Thymus (tissue), 11 donors: ENCODE results near the gene RANBP17. TPM values are rescaled to one million over a fixed set of nuclear protein-coding genes. Genes with fewer than 3 reads are reported as not detected.

Experiments
- DNase-seq, 9 donors: peaks; one replicate each; pipeline ENCODE4 v3.0.0-alpha.2; 2013; ENCODE audit warnings: low spot score in 9 of 9, low read depth in 6 of 9, missing footprints in 1 of 9
- H3K27ac ChIP-seq, 2 donors: one replicate each; pipeline ENCODE4 v1.5.1; 2013; ENCODE audit warnings: control low read depth in 1 of 2, low read depth in 1 of 2, low read length in 1 of 2, mild to moderate bottlenecking in 1 of 2, moderate library complexity in 1 of 2
- H3K27me3 ChIP-seq, 2 donors: one replicate each; pipeline ENCODE4 v1.5.1; 2013; ENCODE audit warnings: low read length in 1 of 2; ENCODE audit not compliant: control insufficient read depth in 2 of 2, insufficient read depth in 1 of 2
- H3K36me3 ChIP-seq, 2 donors: one replicate each; pipeline ENCODE4 v1.5.1; 2013; ENCODE audit warnings: low read length in 1 of 2, mild to moderate bottlenecking in 1 of 2, moderate library complexity in 1 of 2; ENCODE audit not compliant: control insufficient read depth in 2 of 2, insufficient read depth in 2 of 2
- H3K4me1 ChIP-seq, 2 donors: one replicate each; pipeline ENCODE4 v1.5.1; 2013; ENCODE audit warnings: low read length in 2 of 2; ENCODE audit not compliant: control insufficient read depth in 2 of 2, insufficient read depth in 2 of 2
- H3K4me3 ChIP-seq, 2 donors: one replicate each; pipeline ENCODE4 v1.5.1; 2013; ENCODE audit warnings: low read length in 2 of 2, control low read depth in 1 of 2, mild to moderate bottlenecking in 1 of 2
- H3K9me3 ChIP-seq, 2 donors: one replicate each; pipeline ENCODE4 v1.5.1; 2013; ENCODE audit warnings: low read length in 1 of 2, mild to moderate bottlenecking in 1 of 2; ENCODE audit not compliant: control insufficient read depth in 2 of 2, insufficient read depth in 1 of 2
- WGBS: extraction: QIAGEN DNeasy Blood & Tissue Kit; methylation state at CpG from one replicate; pipeline ENCODE4 v1.1.7; 2013; 5-methylcytosine and 5-hydroxymethylcytosine counted together
- polyA plus RNA-seq: library from polyadenylated mRNA; stranded (reverse); fragments of 200-250 nt; gene quantifications from one replicate; pipeline ENCODE4 v1.2.3, GENCODE V29; 2013
- total RNA-seq: library from RNA; stranded (reverse); fragments of 120-200 nt; gene quantifications from one replicate; pipeline ENCODE4 v1.2.4, GENCODE V29; 2013
- donor health status: healthy.

RANBP17 gene
- total and polyA plus RNA-seq, 2 donors: 2.1 to 6.8 TPM

GRCh38 chr5:171226864-171227263 lies 365.0 kb downstream of the RANBP17 start:
- no peaks in the 10 kb centered on the region for H3K36me3 ChIP-seq
- no peak overlapping the region for H3K4me3 ChIP-seq
- no peak for DNase-seq
- H3K4me1 ChIP-seq: no peaks in the 10 kb centered on the region
- 98% methylated on average over 1 of the region's 1 CpG for WGBS
- H3K27me3 ChIP-seq: no peaks in the 10 kb centered on the region
- H3K27ac ChIP-seq: no peak overlapping the region
- H3K9me3 ChIP-seq: no peaks in the 10 kb centered on the region

- H3K9me3 ChIP-seq: no peaks in the 10 kb centered on the region
- no peaks in the 10 kb centered on the region for H3K27me3 ChIP-seq
- no peaks in the 10 kb centered on the region for H3K36me3 ChIP-seq
- H3K4me3 ChIP-seq: no peak overlapping the region
- no peaks in the 10 kb centered on the region for H3K4me1 ChIP-seq
- WGBS: 99% methylated on average over 1 of the region's 1 CpG
- H3K27ac ChIP-seq: no peak overlapping the region
- no peak for DNase-seq
Measured at GRCh38 chr5:171236651-171237050, 374.8 kb downstream of the RANBP17 start.

GRCh38 chr5:171242521-171242920 lies 380.7 kb downstream of the RANBP17 start:
- H3K9me3 ChIP-seq: no peaks in the 10 kb centered on the region
- DNase-seq: no peak
- no peak overlapping the region for H3K4me3 ChIP-seq
- H3K27me3 ChIP-seq: no peaks in the 10 kb centered on the region
- 94% methylated on average over 1 of the region's 1 CpG for WGBS
- no peaks in the 10 kb centered on the region for H3K36me3 ChIP-seq
- no peaks in the 10 kb centered on the region for H3K4me1 ChIP-seq
- H3K27ac ChIP-seq: no peak overlapping the region

GRCh38 chr5:171246231-171246630 lies 384.4 kb downstream of the RANBP17 start:
- no peaks in the 10 kb centered on the region for H3K4me1 ChIP-seq
- H3K9me3 ChIP-seq: peaks cover 0 to 8% of the 10 kb centered on the region in 2 donors
- no peaks in the 10 kb centered on the region for H3K36me3 ChIP-seq
- H3K27me3 ChIP-seq: no peaks in the 10 kb centered on the region
- WGBS: 98% methylated on average over 2 of the region's 2 CpGs
- no peak for DNase-seq
- H3K27ac ChIP-seq: no peak overlapping the region
- H3K4me3 ChIP-seq: no peak overlapping the region

- Histone ChIP-seq H3K36me3 (no peaks in the 10 kb centered on the region), H3K4me3 (no peak overlapping the region), H3K4me1 (no peaks in the 10 kb centered on the region), H3K27me3 (no peaks in the 10 kb centered on the region), H3K27ac (no peak overlapping the region), H3K9me3 (peaks cover 0 to 8% of the 10 kb centered on the region in 2 donors)
- no peak for DNase-seq
Measured at GRCh38 chr5:171249460-171249859, 387.6 kb downstream of the RANBP17 start.

GRCh38 chr5:171250738-171251137 lies 388.9 kb downstream of the RANBP17 start:
- no peak for DNase-seq
- Histone ChIP-seq H3K4me3 (no peak overlapping the region), H3K36me3 (no peaks in the 10 kb centered on the region), H3K4me1 (no peaks in the 10 kb centered on the region), H3K27me3 (no peaks in the 10 kb centered on the region), H3K9me3 (peaks cover 0 to 8% of the 10 kb centered on the region in 2 donors), H3K27ac (no peak overlapping the region)
- WGBS: 95% methylated on average over 1 of the region's 1 CpG

GRCh38 chr5:171251519-171251918 lies 389.7 kb downstream of the RANBP17 start:
- Histone ChIP-seq H3K27ac (no peak overlapping the region), H3K4me1 (no peaks in the 10 kb centered on the region), H3K27me3 (no peaks in the 10 kb centered on the region), H3K4me3 (no peak overlapping the region), H3K9me3 (peaks cover 0 to 8% of the 10 kb centered on the region in 2 donors), H3K36me3 (no peaks in the 10 kb centered on the region)
- WGBS: 98% methylated on average over 21 of the region's 21 CpGs
- DNase-seq: no peak

- 97% methylated on average over 6 of the region's 6 CpGs for WGBS
- Histone ChIP-seq H3K4me1 (no peaks in the 10 kb centered on the region), H3K27ac (no peak overlapping the region), H3K9me3 (peaks cover 0 to 8% of the 10 kb centered on the region in 2 donors), H3K27me3 (no peaks in the 10 kb centered on the region), H3K4me3 (no peak overlapping the region), H3K36me3 (no peaks in the 10 kb centered on the region)
- DNase-seq: no peak
Measured at GRCh38 chr5:171252674-171253073, 390.9 kb downstream of the RANBP17 start.

GRCh38 chr5:171258737-171259415 lies 397.1 kb downstream of the RANBP17 start:
- H3K27ac ChIP-seq: no peak overlapping the region
- 63% methylated on average over 1 of the region's 1 CpG for WGBS
- no peaks in the 10 kb centered on the region for H3K9me3 ChIP-seq
- H3K4me1 ChIP-seq: no peaks in the 10 kb centered on the region
- H3K36me3 ChIP-seq: no peaks in the 10 kb centered on the region
- DNase-seq: no peak
- no peak overlapping the region for H3K4me3 ChIP-seq
- no peaks in the 10 kb centered on the region for H3K27me3 ChIP-seq
